IMR-90 (cell line): ENCODE data around the gene HOXD12. TPM values are rescaled to one million over a fixed set of nuclear protein-coding genes. Genes with fewer than 3 reads are reported as not detected.
A peak's percentile ranks its signal among the peaks of the same experiment; 100 is the strongest.

Experiments
- ATAC-seq: fragments of 200-7000 bp; cut with Tn5 transposase; 2 replicates; pipeline ENCODE4 v1.9.1; 2020; ENCODE audit warnings: low read depth, mild to moderate bottlenecking, moderate library complexity
- BruUV-seq: library from RNA; stranded (reverse); fragments of 400-500 nt; replicated peaks from 2 replicates; lab custom pipeline; 2021; lab: Mats Ljungman, UMichigan
- CTCF ChIA-PET: fragments of 300-600 bp; formaldehyde crosslinking; extraction: SDS; loops from one replicate; lab custom pipeline; 2021; ENCODE audit warnings: antibody characterized with exemption; lab: Yijun Ruan, JAX
- POLR2A ChIA-PET: fragments of 300-600 bp; sonication (Branson Sonifier 250); formaldehyde crosslinking; loops from one replicate; lab custom pipeline; 2022; ENCODE audit warnings: antibody characterized with exemption; ENCODE audit not compliant: unreplicated experiment; lab: Charles Lee
- DNase-seq: peaks from one replicate; pipeline ENCODE4 v3.0.0; 2013
- H2AFZ ChIP-seq: replicated peaks from 2 replicates; pipeline ENCODE3; 2013; ENCODE audit warnings: low read length, mild to moderate bottlenecking; ENCODE audit not compliant: poor library complexity
- H2AK5ac ChIP-seq: 2 replicates; pipeline ENCODE4 v1.6.1; 2013; ENCODE audit warnings: low read depth, low read length, inconsistent platforms
- H2AK9ac ChIP-seq: replicated peaks from 2 replicates; pipeline ENCODE3; 2013; ENCODE audit warnings: mild to moderate bottlenecking, low read depth, low read length, moderate library complexity; ENCODE audit not compliant: poor library complexity
- H2BK120ac ChIP-seq: 2 replicates; pipeline ENCODE4 v1.6.1; 2013; ENCODE audit warnings: low read depth, low read length, inconsistent platforms
- H2BK15ac ChIP-seq: 3 replicates; pipeline ENCODE4 v1.6.1; 2013; ENCODE audit warnings: low read depth, low read length, inconsistent platforms
- H2BK20ac ChIP-seq: 2 replicates; pipeline ENCODE4 v1.6.1; 2013; ENCODE audit warnings: low read depth, mild to moderate bottlenecking, inconsistent platforms, low read length, moderate library complexity
- H2BK5ac ChIP-seq: 2 replicates; pipeline ENCODE4 v1.6.1; 2013; ENCODE audit warnings: mild to moderate bottlenecking, low read depth, low read length, inconsistent platforms; ENCODE audit not compliant: poor library complexity, severe bottlenecking
- H3K14ac ChIP-seq: replicated peaks from 2 replicates; pipeline ENCODE4 v1.6.1; 2013; ENCODE audit warnings: low read depth, low read length, inconsistent platforms
- H3K18ac ChIP-seq: 2 replicates; pipeline ENCODE4 v1.6.1; 2013; ENCODE audit warnings: low read depth, low read length, control low read depth
- H3K23ac ChIP-seq: 2 replicates; pipeline ENCODE4 v1.6.1; 2013; ENCODE audit warnings: low read depth, low read length, inconsistent platforms
- H3K27ac ChIP-seq: 2 replicates; pipeline ENCODE4 v1.5.1; 2013; ENCODE audit warnings: mild to moderate bottlenecking, control low read depth, low read length; ENCODE audit not compliant: insufficient read depth
- H3K27me3 ChIP-seq: 2 replicates; pipeline ENCODE4 v1.6.1; 2013; ENCODE audit warnings: low read length; ENCODE audit not compliant: control insufficient read depth, insufficient read depth
- H3K36me3 ChIP-seq: 2 replicates; pipeline ENCODE4 v1.6.1; 2013; ENCODE audit warnings: low read length, mixed read lengths; ENCODE audit not compliant: control insufficient read depth, insufficient read depth
- H3K4ac ChIP-seq: 2 replicates; pipeline ENCODE4 v1.6.1; 2013; ENCODE audit warnings: low read depth, low read length, inconsistent platforms
- H3K4me1 ChIP-seq: 2 replicates; pipeline ENCODE4 v1.6.1; 2013; ENCODE audit warnings: low read length, mixed read lengths; ENCODE audit not compliant: control insufficient read depth, insufficient read depth
- H3K4me2 ChIP-seq: 2 replicates; pipeline ENCODE4 v1.6.1; 2013; ENCODE audit warnings: low read depth, mild to moderate bottlenecking, control low read depth, low read length, moderate library complexity
- H3K4me3 ChIP-seq: 2 replicates; pipeline ENCODE4 v1.5.1; 2013; ENCODE audit warnings: low read depth, mild to moderate bottlenecking, control low read depth, low read length, moderate library complexity; ENCODE audit not compliant: insufficient read depth
- H3K56ac ChIP-seq: 2 replicates; pipeline ENCODE4 v1.6.1; 2013; ENCODE audit warnings: low read length, inconsistent platforms; ENCODE audit not compliant: insufficient read depth; ENCODE audit errors: extremely low read depth
- H3K79me1 ChIP-seq, 2 experiments: 2 replicates each; pipeline ENCODE4 v1.6.1; 2013; ENCODE audit warnings: low read length in 2 of 2, inconsistent platforms in 1 of 2, low read depth in 1 of 2
- H3K9ac ChIP-seq: 2 replicates; pipeline ENCODE4 v1.6.1; 2013; ENCODE audit warnings: low read depth, low read length, control low read depth
- H3K9me1 ChIP-seq: 2 replicates; pipeline ENCODE4 v1.6.1; 2013; ENCODE audit warnings: low read length, inconsistent platforms; ENCODE audit not compliant: insufficient read depth
- H3K9me3 ChIP-seq: 2 replicates; pipeline ENCODE4 v1.6.1; 2013; ENCODE audit warnings: low read length; ENCODE audit not compliant: control insufficient read depth, insufficient read depth
- H4K20me1 ChIP-seq: 2 replicates; pipeline ENCODE4 v1.6.1; 2013; ENCODE audit warnings: low read length, inconsistent platforms; ENCODE audit not compliant: insufficient read depth
- H4K5ac ChIP-seq: 2 replicates; pipeline ENCODE4 v1.6.1; 2013; ENCODE audit warnings: mild to moderate bottlenecking, low read depth, low read length, control low read depth
- H4K8ac ChIP-seq, 2 experiments: 2 replicates each; pipeline ENCODE4 v1.6.1; 2013; ENCODE audit warnings: low read depth in 2 of 2, low read length in 2 of 2, control low read depth in 1 of 2, inconsistent platforms in 1 of 2
- H4K91ac ChIP-seq: 2 replicates; pipeline ENCODE4 v1.6.1; 2013; ENCODE audit warnings: low read depth, low read length, inconsistent platforms; ENCODE audit not compliant: insufficient read depth
- CEBPB ChIP-seq: IDR thresholded peaks from 2 replicates; pipeline ENCODE4 v1.6.1; 2012; ENCODE audit warnings: low read depth, low read length, improper control_type of control experiment
- CHD1 ChIP-seq: IDR thresholded peaks from 2 replicates; pipeline ENCODE4 v1.6.1; 2012; ENCODE audit warnings: low read depth, low read length, improper control_type of control experiment
- MAFK ChIP-seq: IDR thresholded peaks from 2 replicates; pipeline ENCODE4 v1.6.1; 2012; ENCODE audit warnings: low read depth, low read length, improper control_type of control experiment
- MAZ ChIP-seq: IDR thresholded peaks from 2 replicates; pipeline ENCODE4 v1.6.1; 2012; ENCODE audit warnings: low read depth, mild to moderate bottlenecking, low read length, improper control_type of control experiment, moderate library complexity, borderline replicate concordance
- MXI1 ChIP-seq: IDR thresholded peaks from 2 replicates; pipeline ENCODE4 v1.6.1; 2012; ENCODE audit warnings: low read depth, mild to moderate bottlenecking, low read length, moderate library complexity, borderline replicate concordance
- POLR2A ChIP-seq: IDR thresholded peaks from 2 replicates; pipeline ENCODE4 v1.6.1; 2012; ENCODE audit warnings: mild to moderate bottlenecking, low read depth, low read length
- RAD21 ChIP-seq: IDR thresholded peaks from 2 replicates; pipeline ENCODE4 v1.6.1; 2012; ENCODE audit warnings: low read length, improper control_type of control experiment
- RFX5 ChIP-seq: IDR thresholded peaks from 2 replicates; pipeline ENCODE4 v1.8.0; 2012; ENCODE audit warnings: low read depth, mild to moderate bottlenecking, low read length, moderate library complexity
- USF2 ChIP-seq: fragments of 150-350 bp; IDR thresholded peaks from 2 replicates; pipeline ENCODE4 v1.6.1; 2017; ENCODE audit warnings: mild to moderate bottlenecking, antibody characterized with exemption, low read length, low read depth
- WGBS, 2 experiments: methylation state at CpG; one replicate each; pipeline versions ENCODE4 v1.1.5 to v1.1.7; 2013; ENCODE audit warnings: missing lambda C conversion rate in 2 of 2; ENCODE audit not compliant: insufficient read length in 1 of 2; ENCODE audit errors: extremely low coverage in 2 of 2; 5-methylcytosine and 5-hydroxymethylcytosine counted together
- dilution Hi-C: fragments of 300-500 bp; cut with HindIII; formaldehyde crosslinking; loops from one replicate; pipeline ENCODE4 v1.14.3; 2018; ENCODE audit warnings: low sequenced_read_pairs; ENCODE audit not compliant: unreplicated experiment
- in situ Hi-C: fragments of 300-500 bp; cut with MboI; formaldehyde crosslinking; loops from 3 replicates; pipeline ENCODE4 v1.14.3; 2019; ENCODE audit warnings: low sequenced_read_pairs, inconsistent platforms, mixed read lengths
- intact Hi-C: fragments of 100-400 bp; cut with micrococcal nuclease; formaldehyde crosslinking; loops from 2 replicates; pipeline ENCODE4 v1.10.0; 2022
- polyA plus RNA-seq, 3 experiments: library from polyadenylated mRNA; depleted of rRNA; stranded (reverse); fragments of >200 nt; gene quantifications; 2 replicates each; pipeline ENCODE4 v1.2.3, GENCODE V29; 2012; ENCODE audit warnings: low replicate concordance in 1 of 3
- total RNA-seq: library from RNA; depleted of rRNA; stranded (reverse); fragments of >200 nt; gene quantifications from 2 replicates; pipeline ENCODE4 v1.2.3, GENCODE V29; 2012
- TF ChIP-seq, protein P1 (sequence below): conservative IDR thresholded peaks from 2 replicates; pipeline ENCODE4 v1.5.1; 2012; ENCODE audit warnings: mild to moderate bottlenecking, low read depth, low read length, improper control_type of control experiment

The HOXD12 gene
- total and polyA plus RNA-seq, 2 of the 4 experiments (the other 2 are of a cell fraction): not detected

GRCh38 chr2:176122683-176123410 lies 23.3 kb downstream of the HOXD12 start, which contains the start of gene HOXD9:
Gene HOXD9 (plus strand): TSS chr2:176122719. CDS start chr2:176122769, 50 bp downstream.
- Histone ChIP-seq H3K27me3 (peaks cover 90% of the 10 kb centered on the region), H4K91ac (no peak within 1 kb of the TSS), H2BK20ac (no peak within 1 kb of the TSS), H3K9me1 (no peaks in the 10 kb centered on the region), H3K27ac (no peak within 1 kb of the TSS), H4K5ac (no peak within 1 kb of the TSS), H2AK5ac (no peak within 1 kb of the TSS), H2AFZ (peak within 1 kb of the TSS; percentile 70), H3K4me3 (no peak within 1 kb of the TSS; the same call in 1 of the 2 replicates), H2BK15ac (no peak within 1 kb of the TSS), H3K4me2 (peak within 1 kb of the TSS; percentile 67), H4K8ac (no peak within 1 kb of the TSS), H4K20me1 (no peaks in the 10 kb centered on the region; the same call in 1 of the 2 replicates), H3K23ac (no peak within 1 kb of the TSS), H3K9me3 (peaks cover 6% of the 10 kb centered on the region), H3K18ac (no peak within 1 kb of the TSS), H3K36me3 (no peaks in the 10 kb centered on the region), H2AK9ac (no peak within 1 kb of the TSS), H3K4me1 (no peaks in the 10 kb centered on the region), H2BK120ac (no peak within 1 kb of the TSS), H3K56ac (no peak within 1 kb of the TSS), H2BK5ac (no peak within 1 kb of the TSS), H3K14ac (no peak within 1 kb of the TSS), H3K9ac (no peak within 1 kb of the TSS), H3K79me1 (no peaks in the 10 kb centered on the region), H3K4ac (no peak within 1 kb of the TSS)
- POLR2A ChIA-PET: no interaction called here
- in situ Hi-C loops (loop anchor here (10.0 kb wide), 2 partner anchors 332 to 1032 kb away; no protein-coding TSS in a partner anchor), dilution Hi-C loops (no loop called here), intact Hi-C loops (no loop called here)
- CTCF ChIA-PET: no interaction called here
- WGBS, 2 experiments: 7% methylated on average over 14 of the region's 84 CpGs; no CpG with 5 or more reads in 1 of the 2 experiments
- BruUV-seq: no TSS peak
- TF ChIP-seq RFX5: no peak
- no peak for TF ChIP-seq MAZ
- no peak for TF ChIP-seq CHD1
- TF ChIP-seq RAD21: no peak
- no peak for TF ChIP-seq MAFK
- no peak for TF ChIP-seq MXI1
- TF ChIP-seq CEBPB: no peak
- TF ChIP-seq, protein P1, sequence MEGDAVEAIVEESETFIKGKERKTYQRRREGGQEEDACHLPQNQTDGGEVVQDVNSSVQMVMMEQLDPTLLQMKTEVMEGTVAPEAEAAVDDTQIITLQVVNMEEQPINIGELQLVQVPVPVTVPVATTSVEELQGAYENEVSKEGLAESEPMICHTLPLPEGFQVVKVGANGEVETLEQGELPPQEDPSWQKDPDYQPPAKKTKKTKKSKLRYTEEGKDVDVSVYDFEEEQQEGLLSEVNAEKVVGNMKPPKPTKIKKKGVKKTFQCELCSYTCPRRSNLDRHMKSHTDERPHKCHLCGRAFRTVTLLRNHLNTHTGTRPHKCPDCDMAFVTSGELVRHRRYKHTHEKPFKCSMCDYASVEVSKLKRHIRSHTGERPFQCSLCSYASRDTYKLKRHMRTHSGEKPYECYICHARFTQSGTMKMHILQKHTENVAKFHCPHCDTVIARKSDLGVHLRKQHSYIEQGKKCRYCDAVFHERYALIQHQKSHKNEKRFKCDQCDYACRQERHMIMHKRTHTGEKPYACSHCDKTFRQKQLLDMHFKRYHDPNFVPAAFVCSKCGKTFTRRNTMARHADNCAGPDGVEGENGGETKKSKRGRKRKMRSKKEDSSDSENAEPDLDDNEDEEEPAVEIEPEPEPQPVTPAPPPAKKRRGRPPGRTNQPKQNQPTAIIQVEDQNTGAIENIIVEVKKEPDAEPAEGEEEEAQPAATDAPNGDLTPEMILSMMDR: no peak
- TF ChIP-seq USF2: no peak; the same call in 1 of the 2 replicates
- no peak for TF ChIP-seq POLR2A
- ATAC-seq (peak; percentile 35), DNase-seq (no peak)
